Stimulated activated CD4-positive, alpha-beta T cell treated with anti-CD3 and anti-CD28 coated beads, Interleukin-2, amount 100 ng/mL, for 24 hours (primary cell): Measurements from ENCODE around the gene MYOT.

Source experiments
- DNase-seq, 2 donors: peaks; one replicate each; pipeline ENCODE4 v3.0.0-alpha.2; 2020

The MYOT gene

DNA sequence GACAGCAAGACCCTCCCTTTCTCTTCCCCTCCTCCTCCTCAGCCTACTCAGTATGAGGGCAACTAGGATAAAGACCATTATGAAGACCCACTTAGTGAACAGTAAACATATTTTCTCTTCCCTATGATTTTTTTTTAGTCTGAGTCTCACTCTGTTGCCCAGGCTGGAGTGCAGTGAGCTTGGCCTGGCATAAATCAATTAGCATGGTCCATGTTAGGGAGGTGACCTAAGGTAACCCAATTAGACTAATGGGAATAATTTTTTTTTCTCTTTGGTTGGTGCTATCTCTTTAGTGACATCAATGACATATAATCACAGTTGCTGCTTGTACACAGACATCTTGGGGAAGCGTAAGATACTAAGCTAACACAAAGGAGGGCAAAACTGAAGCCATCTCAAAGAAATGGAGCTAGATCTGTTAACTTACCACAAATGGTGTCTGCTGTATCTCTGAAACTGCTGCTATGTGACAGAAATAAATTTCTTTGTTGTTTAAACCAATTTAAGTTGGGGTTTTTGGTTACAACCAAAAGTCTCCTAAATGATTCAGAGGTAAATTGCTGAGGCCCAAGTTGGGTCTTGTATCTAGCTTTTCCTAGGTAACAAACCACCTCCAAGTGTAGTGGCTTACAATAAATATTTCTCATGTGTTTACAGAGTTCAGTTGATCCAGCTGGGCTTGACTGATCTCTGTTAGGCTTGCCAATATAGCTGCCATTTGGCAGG, 34.9 kb downstream of the MYOT start:
- no peak for DNase-seq

DNA sequence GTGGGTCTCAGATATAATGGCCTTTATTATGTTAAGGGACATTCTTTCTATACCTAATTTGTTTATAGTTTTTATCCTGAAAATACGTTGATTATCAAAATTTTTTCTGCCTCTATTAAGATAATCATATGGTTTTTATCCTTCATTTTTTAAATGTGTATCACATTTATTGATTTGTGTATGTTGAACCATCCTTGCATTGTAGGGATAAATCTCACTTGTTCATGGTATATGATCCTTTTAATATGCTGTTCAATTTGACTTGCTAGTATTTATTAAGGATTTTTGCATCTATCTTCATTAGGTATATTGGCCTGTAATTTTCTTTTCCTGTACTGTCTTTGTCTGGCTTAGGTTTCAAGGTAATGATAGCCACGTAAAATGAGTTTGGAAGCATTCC, 47.1 kb downstream of the MYOT start:
- no peak for DNase-seq

DNA sequence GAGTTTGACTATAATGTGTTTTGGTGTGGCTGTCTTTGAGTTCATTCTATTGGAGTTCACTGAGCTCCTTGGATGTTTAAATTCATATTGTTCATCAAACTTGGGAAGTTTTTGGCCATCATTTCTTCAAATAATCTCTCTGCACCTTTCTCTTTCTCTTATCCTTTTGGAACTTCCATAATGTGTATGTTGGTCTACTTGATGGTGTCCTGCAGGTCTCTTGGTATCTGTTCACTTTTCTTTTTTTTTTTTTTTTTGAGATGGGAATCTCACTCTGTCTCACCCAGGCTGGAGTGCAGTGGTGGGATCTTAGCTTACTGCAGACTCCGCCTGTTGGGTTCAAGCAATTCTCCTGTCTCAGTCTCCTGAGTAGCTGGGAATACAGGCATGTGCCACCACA, 49.3 kb downstream of the MYOT start:
- no peak for DNase-seq

DNA sequence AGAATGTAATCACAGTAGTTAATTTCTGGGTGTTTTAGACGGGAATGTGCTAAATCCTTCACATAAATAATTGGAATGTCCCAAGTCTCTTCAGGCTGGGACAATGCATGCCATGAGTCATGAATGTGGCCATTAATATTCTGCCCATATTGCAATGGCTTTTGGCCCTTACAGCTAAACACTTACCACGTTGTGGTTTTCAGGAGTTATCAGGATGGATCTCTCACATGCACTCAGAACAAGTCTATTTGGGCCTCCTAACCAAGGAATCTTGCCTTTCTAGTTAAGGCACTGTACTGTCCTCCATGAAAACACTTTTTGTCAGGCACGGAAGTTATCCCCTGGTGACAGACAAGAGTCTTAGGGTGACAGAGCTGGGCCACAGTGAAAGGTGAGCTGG, 54.3 kb downstream of the MYOT start:
- no peak for DNase-seq

DNA sequence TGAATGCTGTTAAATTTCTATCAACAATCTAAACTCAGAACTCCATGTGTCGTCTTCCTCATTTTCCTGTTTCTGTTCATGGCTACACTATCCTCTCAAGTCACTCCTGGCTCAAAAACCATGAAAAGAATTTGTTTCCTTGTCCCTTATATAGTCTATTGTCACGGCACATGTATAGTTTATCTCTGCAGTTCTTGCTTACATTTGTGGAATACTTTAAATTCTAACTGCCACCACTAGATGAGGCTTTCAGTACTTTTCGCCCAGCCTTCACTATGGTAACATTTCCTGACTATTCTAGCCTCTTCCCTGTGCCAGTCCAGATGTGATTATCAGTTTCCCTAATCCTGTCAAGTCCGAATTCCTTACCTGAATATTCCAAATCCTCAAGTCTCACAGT, 56.2 kb downstream of the MYOT start:
- no peak for DNase-seq

DNA sequence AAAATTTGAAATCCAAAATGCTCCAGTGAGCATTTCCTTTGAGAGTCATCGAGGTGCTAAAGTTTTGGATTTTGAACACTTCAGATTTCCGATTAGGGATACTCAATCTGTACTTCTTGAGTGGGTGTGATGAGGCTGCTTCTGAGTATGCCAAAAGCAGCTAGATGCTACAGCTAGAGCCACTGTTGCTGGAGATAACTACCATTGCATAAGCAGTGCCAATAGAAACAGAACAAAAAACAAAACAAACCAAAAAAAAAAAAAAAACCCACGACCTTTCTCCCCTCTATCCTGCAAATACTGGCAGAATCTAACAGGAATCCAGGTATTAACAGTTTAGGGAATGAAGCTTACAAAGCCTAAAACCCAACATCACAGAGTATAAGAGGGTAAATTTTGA, 65.1 kb downstream of the MYOT start:
- no peak for DNase-seq

DNA sequence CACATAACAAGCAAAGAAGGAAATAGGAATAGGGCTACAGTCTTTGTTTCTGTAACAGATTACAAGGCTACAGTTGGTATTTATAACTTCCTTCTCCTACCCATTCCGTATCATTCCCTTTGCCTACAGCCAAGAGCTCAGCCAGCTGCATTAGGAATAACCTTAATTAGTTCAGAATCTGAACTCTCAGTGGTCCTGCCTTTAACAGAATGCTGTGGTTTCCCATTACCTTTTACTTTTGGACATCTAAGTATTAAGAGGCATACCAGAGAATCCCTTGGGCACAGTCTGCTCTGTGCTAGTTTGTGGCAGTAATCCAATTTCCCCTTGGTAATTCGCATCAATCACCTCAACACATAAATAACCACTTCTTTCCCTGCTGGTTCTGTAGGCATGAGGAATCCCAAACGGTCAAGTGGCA, 65.8 kb downstream of the MYOT start:
- DNase-seq = no peak

DNA sequence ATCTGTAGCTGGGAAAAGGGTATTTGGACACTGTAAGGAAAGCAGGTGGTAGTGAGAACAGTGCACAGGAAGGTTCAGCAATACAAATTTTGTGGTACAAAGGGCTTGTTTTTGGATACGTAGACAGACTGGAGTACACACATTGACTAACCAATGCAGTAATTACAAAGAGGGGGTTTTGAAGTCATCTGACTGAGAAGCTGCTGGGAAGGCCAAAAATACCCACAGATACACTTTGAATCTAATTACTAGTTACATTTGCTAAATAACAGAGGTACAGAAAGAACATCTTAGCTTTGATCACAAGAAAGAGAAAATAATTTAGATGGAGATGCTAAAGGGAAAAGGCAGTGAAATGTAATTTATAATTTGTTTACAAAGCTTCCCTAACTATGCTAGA, 67.5 kb downstream of the MYOT start:
- no peak for DNase-seq

DNA sequence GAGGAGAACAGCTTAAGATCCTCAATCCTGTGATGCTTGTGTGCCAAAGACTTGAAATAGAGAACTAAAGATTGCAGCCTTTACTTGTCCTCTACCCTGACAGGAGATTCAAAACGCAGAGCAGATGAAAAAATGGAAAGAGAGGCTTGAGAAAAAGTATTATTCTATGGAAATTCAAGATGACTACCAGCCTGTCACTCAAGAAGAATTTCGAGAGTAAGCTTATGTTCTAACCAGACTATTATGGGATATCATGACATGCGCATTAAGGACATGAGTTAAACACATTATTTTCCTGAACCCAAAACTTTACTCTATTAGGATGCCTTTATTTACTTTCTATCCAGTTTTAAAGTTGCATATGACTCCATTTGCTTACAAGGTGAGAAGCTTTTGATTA, 68.0 kb downstream of the MYOT start:
- DNase-seq = no peak
